H9 (cell line): ENCODE data around the gene GNL3L. TPM values are rescaled to one million over a fixed set of nuclear protein-coding genes. Genes with fewer than 3 reads are reported as not detected.

Experiments used
- DNase-seq: peaks from one replicate; pipeline ENCODE4 v3.0.0-alpha.2; 2017
- H2AFZ ChIP-seq: one replicate; pipeline ENCODE4 v1.6.1; 2013; ENCODE audit warnings: mild to moderate bottlenecking, low read length, control low read depth, moderate library complexity
- H2AK5ac ChIP-seq: 2 replicates; pipeline ENCODE4 v1.6.1; 2013; ENCODE audit warnings: low read length, control low read depth, mixed read lengths; ENCODE audit not compliant: insufficient read length
- H2BK120ac ChIP-seq: one replicate; pipeline ENCODE4 v1.6.1; 2013; ENCODE audit warnings: low read depth, mild to moderate bottlenecking, low read length, control low read depth, inconsistent platforms; ENCODE audit not compliant: poor library complexity, severe bottlenecking
- H2BK12ac ChIP-seq: 2 replicates; pipeline ENCODE4 v1.6.1; 2013; ENCODE audit warnings: low read length, control low read depth, mixed read lengths, low read depth; ENCODE audit not compliant: insufficient read length
- H2BK15ac ChIP-seq: 2 replicates; pipeline ENCODE4 v1.6.1; 2013; ENCODE audit warnings: low read depth, low read length, control low read depth
- H2BK20ac ChIP-seq: one replicate; pipeline ENCODE4 v1.6.1; 2013; ENCODE audit warnings: low read depth, mild to moderate bottlenecking, low read length, control low read depth, inconsistent platforms; ENCODE audit not compliant: poor library complexity, severe bottlenecking
- H2BK5ac ChIP-seq: 2 replicates; pipeline ENCODE4 v1.6.1; 2013; ENCODE audit warnings: low read length, control low read depth, mixed read lengths; ENCODE audit not compliant: insufficient read length
- H3K14ac ChIP-seq: 2 replicates; pipeline ENCODE4 v1.6.1; 2013; ENCODE audit warnings: low read length, control low read depth; ENCODE audit not compliant: insufficient read depth
- H3K18ac ChIP-seq: 2 replicates; pipeline ENCODE4 v1.6.1; 2013; ENCODE audit warnings: low read depth, mild to moderate bottlenecking, mixed read lengths, low read length, control low read depth; ENCODE audit not compliant: insufficient read length
- H3K23ac ChIP-seq: 2 replicates; pipeline ENCODE4 v1.6.1; 2013; ENCODE audit warnings: low read length, control low read depth, mixed read lengths, low read depth; ENCODE audit not compliant: insufficient read length
- H3K23me2 ChIP-seq: 2 replicates; pipeline ENCODE4 v1.6.1; 2013; ENCODE audit warnings: low read depth, mild to moderate bottlenecking, mixed read lengths, low read length, control low read depth; ENCODE audit not compliant: insufficient read length, poor library complexity, severe bottlenecking
- H3K27ac ChIP-seq: 2 replicates; pipeline ENCODE4 v1.5.1; 2013; ENCODE audit warnings: low read length, control low read depth, mixed read lengths, low read depth; ENCODE audit not compliant: insufficient read length
- H3K27me3 ChIP-seq: 2 replicates; pipeline ENCODE4 v1.6.1; 2013; ENCODE audit warnings: low read length, control low read depth, inconsistent platforms; ENCODE audit not compliant: insufficient read depth
- H3K4ac ChIP-seq: 2 replicates; pipeline ENCODE4 v1.6.1; 2013; ENCODE audit warnings: low read depth, mild to moderate bottlenecking, control low read depth, inconsistent platforms, low read length, moderate library complexity
- H3K4me1 ChIP-seq: 2 replicates; pipeline ENCODE4 v1.6.1; 2013; ENCODE audit warnings: low read length, control low read depth, inconsistent platforms; ENCODE audit not compliant: insufficient read depth
- H3K4me2 ChIP-seq: 2 replicates; pipeline ENCODE4 v1.6.1; 2013; ENCODE audit warnings: low read length, control low read depth, mixed read lengths; ENCODE audit not compliant: insufficient read length, insufficient read depth
- H3K56ac ChIP-seq: 2 replicates; pipeline ENCODE4 v1.6.1; 2013; ENCODE audit warnings: low read depth, mild to moderate bottlenecking, mixed read lengths, low read length, control low read depth; ENCODE audit not compliant: insufficient read length
- H3K79me1 ChIP-seq: 2 replicates; pipeline ENCODE4 v1.6.1; 2013; ENCODE audit warnings: low read depth, mild to moderate bottlenecking, moderate library complexity, low read length, control low read depth, inconsistent platforms; ENCODE audit not compliant: insufficient read depth, poor library complexity, severe bottlenecking
- H3K79me2 ChIP-seq: 2 replicates; pipeline ENCODE4 v1.6.1; 2013; ENCODE audit warnings: low read length, control low read depth, inconsistent platforms; ENCODE audit not compliant: insufficient read depth
- H3K9ac ChIP-seq: 2 replicates; pipeline ENCODE4 v1.6.1; 2013; ENCODE audit warnings: low read length, control low read depth, mixed read lengths; ENCODE audit not compliant: insufficient read length; ENCODE audit errors: extremely low read depth
- H3K9me3 ChIP-seq: one replicate; pipeline ENCODE4 v1.6.1; 2013; ENCODE audit warnings: low read depth, low read length, inconsistent platforms; ENCODE audit not compliant: control insufficient read depth
- H3T11ph ChIP-seq: one replicate; pipeline ENCODE4 v1.6.1; 2013; ENCODE audit warnings: mild to moderate bottlenecking, low read length, control low read depth, inconsistent platforms
- H4K20me1 ChIP-seq: one replicate; pipeline ENCODE4 v1.6.1; 2013; ENCODE audit not compliant: control insufficient read depth, insufficient read length, insufficient read depth
- H4K5ac ChIP-seq: 2 replicates; pipeline ENCODE4 v1.6.1; 2013; ENCODE audit warnings: low read depth, mild to moderate bottlenecking, mixed read lengths, low read length, control low read depth; ENCODE audit not compliant: insufficient read length
- H4K8ac ChIP-seq: replicated peaks from 2 replicates; pipeline ENCODE4 v1.6.1; 2013; ENCODE audit warnings: low read length, control low read depth, mixed read lengths, low read depth; ENCODE audit not compliant: insufficient read length
- H4K91ac ChIP-seq: 2 replicates; pipeline ENCODE4 v1.6.1; 2013; ENCODE audit warnings: low read depth, mild to moderate bottlenecking, moderate library complexity, mixed read lengths, low read length, control low read depth; ENCODE audit not compliant: insufficient read length
- H3K27ac Mint-ChIP-seq, 3 experiments: 2 replicates in 2 of 3; 3 replicates in 1 of 3; pipeline ENCODE4 v1.8.0; 2020 to 2021; ENCODE audit warnings: mixed read lengths in 3 of 3, mild to moderate bottlenecking in 1 of 3, moderate library complexity in 1 of 3
- H3K27me3 Mint-ChIP-seq: 2 replicates; pipeline ENCODE4 v1.8.0; 2021; ENCODE audit warnings: low read depth, mild to moderate bottlenecking, moderate library complexity, mixed read lengths
- H3K36me3 Mint-ChIP-seq, 3 experiments: 2 replicates in 2 of 3; 3 replicates in 1 of 3; pipeline ENCODE4 v1.8.0; 2020 to 2021; ENCODE audit warnings: low read depth in 3 of 3, mixed read lengths in 3 of 3; ENCODE audit not compliant: insufficient read depth in 1 of 3
- H3K4me1 Mint-ChIP-seq, 2 experiments: 2 replicates each; pipeline ENCODE4 v1.8.0; 2020; ENCODE audit warnings: mixed read lengths in 2 of 2
- H3K4me3 Mint-ChIP-seq, 2 experiments: 2 replicates in 1 of 2; 3 replicates in 1 of 2; pipeline ENCODE4 v1.8.0; 2020 to 2021; ENCODE audit warnings: mild to moderate bottlenecking in 2 of 2, mixed read lengths in 2 of 2, moderate library complexity in 1 of 2
- H3K9me3 Mint-ChIP-seq, 2 experiments: 2 replicates in 1 of 2; 3 replicates in 1 of 2; pipeline ENCODE4 v1.8.0; 2020; ENCODE audit warnings: mild to moderate bottlenecking in 2 of 2, mixed read lengths in 2 of 2, moderate library complexity in 1 of 2
- WGBS: extraction: QIAGEN DNeasy Blood & Tissue Kit; methylation state at CpG from one replicate; pipeline ENCODE4 v1.1.7; 2013; ENCODE audit warnings: missing lambda C conversion rate, low lambda C conversion rate, mixed read lengths; ENCODE audit not compliant: insufficient read length; ENCODE audit errors: extremely low coverage; 5-methylcytosine and 5-hydroxymethylcytosine counted together
- total RNA-seq: library from RNA; stranded (reverse); gene quantifications from 2 replicates; pipeline ENCODE4 v1.2.1, GENCODE V29; 2021
- TF ChIP-seq, protein P1 (sequence below): fragments of 200-600 bp; sonication (generic); conservative IDR thresholded peaks from 3 replicates; pipeline ENCODE4 v1.8.0; 2021; ENCODE audit warnings: antibody characterized with exemption, mild to moderate bottlenecking

GNL3L gene
- total RNA-seq, 1 experiment from 2014 or later = 69.2 TPM

DNA sequence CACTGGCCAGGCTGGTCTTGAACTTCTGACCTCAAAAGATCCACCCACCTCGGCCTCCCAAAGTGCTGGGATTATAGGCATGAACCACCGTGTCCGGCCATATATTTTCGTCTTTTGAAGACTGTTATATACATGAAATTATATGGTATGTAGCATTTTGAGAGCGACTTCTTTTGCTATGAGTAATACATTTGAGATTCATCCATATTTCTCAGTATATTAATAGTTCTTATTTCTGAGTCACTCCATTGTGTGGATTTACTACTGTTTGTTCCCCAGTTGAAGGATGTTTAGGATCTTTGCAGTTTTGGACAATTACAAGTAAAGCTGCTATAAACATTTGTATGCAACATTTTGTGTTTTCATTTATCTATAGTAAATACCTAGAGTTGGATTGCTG is 34.9 kb downstream of the GNL3L start:
- H4K5ac ChIP-seq = no peak overlapping the region
- H4K20me1 ChIP-seq = no peaks in the 10 kb centered on the region
- H4K8ac ChIP-seq = no peak overlapping the region
- Mint-ChIP-seq H3K27ac (no peak overlapping the region), H3K4me1 (no peaks in the 10 kb centered on the region), H3K36me3 (peaks cover 47 to 64% (median 54%) of the 10 kb centered on the region in 3 experiments), H3K9me3 (peaks cover 62 to 64% of the 10 kb centered on the region in 2 experiments), H3K27me3 (no peaks in the 10 kb centered on the region; the same call in 1 of the 2 replicates), H3K4me3 (no peak overlapping the region)
- no peak overlapping the region for H2BK20ac ChIP-seq
- H3K4me1 ChIP-seq = no peaks in the 10 kb centered on the region
- no peaks in the 10 kb centered on the region for H3K23me2 ChIP-seq
- no peak overlapping the region for H2AFZ ChIP-seq
- no peaks in the 10 kb centered on the region for H3K27me3 ChIP-seq
- no peak for DNase-seq
- no peak overlapping the region for H2BK120ac ChIP-seq
- no peak overlapping the region for H3T11ph ChIP-seq
- no peak overlapping the region for H2BK12ac ChIP-seq
- TF ChIP-seq, protein P1, sequence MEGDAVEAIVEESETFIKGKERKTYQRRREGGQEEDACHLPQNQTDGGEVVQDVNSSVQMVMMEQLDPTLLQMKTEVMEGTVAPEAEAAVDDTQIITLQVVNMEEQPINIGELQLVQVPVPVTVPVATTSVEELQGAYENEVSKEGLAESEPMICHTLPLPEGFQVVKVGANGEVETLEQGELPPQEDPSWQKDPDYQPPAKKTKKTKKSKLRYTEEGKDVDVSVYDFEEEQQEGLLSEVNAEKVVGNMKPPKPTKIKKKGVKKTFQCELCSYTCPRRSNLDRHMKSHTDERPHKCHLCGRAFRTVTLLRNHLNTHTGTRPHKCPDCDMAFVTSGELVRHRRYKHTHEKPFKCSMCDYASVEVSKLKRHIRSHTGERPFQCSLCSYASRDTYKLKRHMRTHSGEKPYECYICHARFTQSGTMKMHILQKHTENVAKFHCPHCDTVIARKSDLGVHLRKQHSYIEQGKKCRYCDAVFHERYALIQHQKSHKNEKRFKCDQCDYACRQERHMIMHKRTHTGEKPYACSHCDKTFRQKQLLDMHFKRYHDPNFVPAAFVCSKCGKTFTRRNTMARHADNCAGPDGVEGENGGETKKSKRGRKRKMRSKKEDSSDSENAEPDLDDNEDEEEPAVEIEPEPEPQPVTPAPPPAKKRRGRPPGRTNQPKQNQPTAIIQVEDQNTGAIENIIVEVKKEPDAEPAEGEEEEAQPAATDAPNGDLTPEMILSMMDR = no peak
- no peak overlapping the region for H2BK15ac ChIP-seq
- H3K14ac ChIP-seq = no peak overlapping the region
- H2AK5ac ChIP-seq = no peak overlapping the region
- H3K23ac ChIP-seq = no peak overlapping the region
- no peak overlapping the region for H3K18ac ChIP-seq
- H3K79me2 ChIP-seq = no peaks in the 10 kb centered on the region
- no peak overlapping the region for H4K91ac ChIP-seq
- no peak overlapping the region for H3K4ac ChIP-seq
- H3K79me1 ChIP-seq = no peaks in the 10 kb centered on the region
- no peak overlapping the region for H3K9ac ChIP-seq
- WGBS = no CpG with 5 or more reads among the region's 5 CpGs
- no peak overlapping the region for H3K56ac ChIP-seq
- H3K4me2 ChIP-seq = no peak overlapping the region
- H2BK5ac ChIP-seq = no peak overlapping the region
- peaks cover 35% of the 10 kb centered on the region for H3K9me3 ChIP-seq
- H3K27ac ChIP-seq = no peak overlapping the region
